ENCODE data around the gene TIMP2. TPM values are rescaled to one million over a fixed set of nuclear protein-coding genes. Genes with fewer than 3 reads are reported as not detected.

Gene TIMP2
- total RNA-seq, 1 experiment from 2014 or later = 64.8 TPM

- no peak overlapping the region for H3K4me2 ChIP-seq (ENCODE audit: low read length)
Observed at GRCh38 chr17:78957128-78957527, 31.9 kb upstream of the TIMP2 start.

GRCh38 chr17:78956254-78956653, 31.1 kb upstream of the TIMP2 start:
- POLR2A ChIA-PET = no interaction called here
- Histone ChIP-seq H3K4me1 (ENCODE audit: control insufficient read depth in 1 of 2, insufficient read depth in 2 of 2, low read length in 2 of 2) (peaks cover 0 to 35% of the 10 kb centered on the region in 2 experiments; a peak in 2 of 4 replicates), H3K4me3 (replicated peaks in 1 of 2; ENCODE audit: low read depth in 1 of 2, low read length in 2 of 2) (no peak overlapping the region), H3K27me3 (ENCODE audit: insufficient read depth, low read length) (no peaks in the 10 kb centered on the region), H3K79me2 (ENCODE audit: insufficient read depth, low read length) (no peaks in the 10 kb centered on the region), H3K9me2 (ENCODE audit: insufficient read depth) (no peaks in the 10 kb centered on the region), H3K9me3 (ENCODE audit: control insufficient read depth in 1 of 2, insufficient read depth in 1 of 2, low read depth in 1 of 2, low read length in 2 of 2) (no peaks in the 10 kb centered on the region), H2AFZ (ENCODE audit: low read depth, low read length, poor library complexity, severe bottlenecking) (no peak overlapping the region), H3K27ac (ENCODE audit: low read depth, low read length) (no peak overlapping the region), H3K9ac (ENCODE audit: low read length) (no peak overlapping the region), H3K36me3 (ENCODE audit: control insufficient read depth in 1 of 2, insufficient read depth in 2 of 2, low read length in 2 of 2) (no peaks in the 10 kb centered on the region), H4K20me1 (ENCODE audit: insufficient read depth) (no peaks in the 10 kb centered on the region), H3K4me2 (ENCODE audit: low read length) (no peak overlapping the region)
- intact Hi-C loops (cut with micrococcal nuclease) = no loop called here
- CTCF ChIA-PET = interaction anchor here (1.1 kb wide), 1 partner anchor 16 kb away, joined by 3 read pairs; no protein-coding TSS in a partner anchor
- RAD21 ChIA-PET (ENCODE audit: low non-redundant PET in 1 of 2, low total read pairs in 2 of 2, uncharacterized antibody in 2 of 2, unreplicated experiment in 2 of 2) = no interaction called here
- DNase-seq (ENCODE audit: low read depth, low spot score) (no peak), ATAC-seq (no peak)
- BruUV-seq (replicated peaks) = no TSS peak
- TF ChIP-seq CEBPB (IDR thresholded peaks at IDR 0.05; ENCODE audit: low read depth) = no peak
- no peak for TF ChIP-seq POLR2A (IDR thresholded peaks at IDR 0.05; ENCODE audit: borderline replicate concordance, extremely low read depth, insufficient read depth, insufficient read length)
- TF ChIP-seq SRF (IDR thresholded peaks at IDR 0.05; ENCODE audit: low read depth) = no peak
- no peak for TF ChIP-seq ZFX (IDR thresholded peaks at IDR 0.05)
- TF ChIP-seq TCF7L2 (IDR thresholded peaks at IDR 0.05; ENCODE audit: borderline replicate concordance, extremely low read depth, insufficient read depth, insufficient read length) = no peak
- no peak for TF ChIP-seq ZBTB33 (IDR thresholded peaks at IDR 0.05; ENCODE audit: extremely low read depth, insufficient replicate concordance, low read length)
- no peak for TF ChIP-seq POLR2AphosphoS5 (IDR thresholded peaks at IDR 0.05; ENCODE audit: low read depth, low read length)
- TF ChIP-seq EZH2phosphoT487 (IDR thresholded peaks at IDR 0.05; ENCODE audit: borderline replicate concordance) = no peak
- no peak for TF ChIP-seq JUND (IDR thresholded peaks at IDR 0.05)
- no peak for TF ChIP-seq RAD21 (IDR thresholded peaks at IDR 0.05; ENCODE audit: low read depth)
- no peak for TF ChIP-seq ATF3 (IDR thresholded peaks at IDR 0.05)
- no peak for TF ChIP-seq CBX3 (IDR thresholded peaks at IDR 0.05; ENCODE audit: low read depth)
- TF ChIP-seq MAX (IDR thresholded peaks at IDR 0.05) = no peak
- TF ChIP-seq CTCF (IDR thresholded peaks at IDR 0.05 in 2 of 3, conservative IDR thresholded peaks at IDR 0.05 in 1 of 3; ENCODE audit: borderline replicate concordance in 1 of 3, insufficient read depth in 1 of 3, low read depth in 2 of 3, low read length in 2 of 3) = no peak
- no peak for TF ChIP-seq ZNF274 (IDR thresholded peaks at IDR 0.05; ENCODE audit: low read depth, low read length)

More at GRCh38 chr17:78957128-78957527, 31.9 kb upstream of the TIMP2 start:
- Histone ChIP-seq H3K36me3 (ENCODE audit: control insufficient read depth in 1 of 2, insufficient read depth in 2 of 2, low read length in 2 of 2) (no peaks in the 10 kb centered on the region), H3K9ac (ENCODE audit: low read length) (no peak overlapping the region), H3K4me3 (replicated peaks in 1 of 2; ENCODE audit: low read depth in 1 of 2, low read length in 2 of 2) (no peak overlapping the region), H3K9me2 (ENCODE audit: insufficient read depth) (no peaks in the 10 kb centered on the region), H2AFZ (ENCODE audit: low read depth, low read length, poor library complexity, severe bottlenecking) (no peak overlapping the region), H4K20me1 (ENCODE audit: insufficient read depth) (no peaks in the 10 kb centered on the region), H3K27ac (ENCODE audit: low read depth, low read length) (no peak overlapping the region), H3K79me2 (ENCODE audit: insufficient read depth, low read length) (no peaks in the 10 kb centered on the region), H3K4me1 (ENCODE audit: control insufficient read depth in 1 of 2, insufficient read depth in 2 of 2, low read length in 2 of 2) (peaks cover 7 to 44% of the 10 kb centered on the region in 2 experiments), H3K9me3 (ENCODE audit: control insufficient read depth in 1 of 2, insufficient read depth in 1 of 2, low read depth in 1 of 2, low read length in 2 of 2) (no peaks in the 10 kb centered on the region), H3K27me3 (ENCODE audit: insufficient read depth, low read length) (no peaks in the 10 kb centered on the region)
- ATAC-seq (no peak), DNase-seq (ENCODE audit: low read depth, low spot score) (no peak)
- RAD21 ChIA-PET (ENCODE audit: low non-redundant PET in 1 of 2, low total read pairs in 2 of 2, uncharacterized antibody in 2 of 2, unreplicated experiment in 2 of 2) = no interaction called here
- CTCF ChIA-PET = interaction anchor here (1.1 kb wide), 1 partner anchor 15 kb away, joined by 3 read pairs; no protein-coding TSS in a partner anchor
- POLR2A ChIA-PET = no interaction called here
- intact Hi-C loops (cut with micrococcal nuclease) = no loop called here
- BruUV-seq (replicated peaks) = no TSS peak
- TF ChIP-seq EGR1 (IDR thresholded peaks at IDR 0.05; ENCODE audit: low read depth) = no peak
- TF ChIP-seq FOSL1 (IDR thresholded peaks at IDR 0.05; ENCODE audit: low read depth) = no peak
- no peak for TF ChIP-seq TCF7L2 (IDR thresholded peaks at IDR 0.05; ENCODE audit: borderline replicate concordance, extremely low read depth, insufficient read depth, insufficient read length)

All from HCT116 (cell line).